HepG2 (cell line): ENCODE data around the gene MAN2A2. TPM values are rescaled to one million over a fixed set of nuclear protein-coding genes. Genes with fewer than 3 reads are reported as not detected.
A peak's percentile ranks its signal among the peaks of the same experiment; 100 is the strongest.

Experiments
- CEBPB ChIP-seq: IDR thresholded peaks from 2 replicates; pipeline ENCODE4 v1.6.1; 2011; ENCODE audit warnings: low read depth, low read length, improper control_type of control experiment, borderline replicate concordance
- HHEX ChIP-seq: IDR thresholded peaks from 2 replicates; pipeline ENCODE4 v1.6.1; 2016; ENCODE audit warnings: control low read depth
- HMG20B ChIP-seq: conservative IDR thresholded peaks from 2 replicates; pipeline ENCODE4 v1.6.1; 2016; ENCODE audit warnings: missing genetic modification reagents, missing compliant biosample characterization
- NFE2 ChIP-seq: sonication (generic); formaldehyde crosslinking; IDR thresholded peaks from 2 replicates; pipeline ENCODE4 v1.4.0; 2020; ENCODE audit warnings: missing genetic modification reagents
- NFRKB ChIP-seq: fragments of 450-650 bp; IDR thresholded peaks from 2 replicates; pipeline ENCODE4 v1.6.1; 2017
- PRPF4 ChIP-seq: fragments of 200-400 bp; formaldehyde crosslinking; IDR thresholded peaks from 2 replicates; pipeline ENCODE4 v1.6.1; 2016; ENCODE audit warnings: low read length, low read depth; ENCODE audit not compliant: poor library complexity, severe bottlenecking
- TOE1 ChIP-seq: sonication (generic); formaldehyde crosslinking; IDR thresholded peaks from 2 replicates; pipeline ENCODE4 v1.4.0; 2020; ENCODE audit warnings: mild to moderate bottlenecking, missing genetic modification reagents
- ZBTB7B ChIP-seq: sonication (generic); formaldehyde crosslinking; IDR thresholded peaks from 2 replicates; pipeline ENCODE4 v1.4.0; 2020; ENCODE audit warnings: missing genetic modification reagents
- ZFP37 ChIP-seq: sonication (generic); formaldehyde crosslinking; IDR thresholded peaks from 2 replicates; pipeline ENCODE4 v1.4.0; 2020; ENCODE audit warnings: missing genetic modification reagents, borderline replicate concordance
- ZSCAN12 ChIP-seq: sonication (generic); formaldehyde crosslinking; IDR thresholded peaks from 2 replicates; pipeline ENCODE4 v1.9.0; 2021; ENCODE audit warnings: mild to moderate bottlenecking, missing genetic modification reagents
- polyA plus RNA-seq, 8 experiments: library from polyadenylated mRNA; depleted of rRNA in 3 of 8; stranded (reverse) in 7 of 8; unstranded in 1 of 8; fragments of >200 nt; fragmentation: Illumina TruSeq in 4 of 8; extraction: Trizol in 4 of 8; gene quantifications; 2 replicates each; pipeline versions ENCODE4 v1.2.1 to v1.2.3, GENCODE V29; 2011 to 2016; ENCODE audit warnings: low read depth in 4 of 8, missing spikeins in 1 of 8, mixed read lengths in 1 of 8; ENCODE audit not compliant: insufficient read depth in 1 of 8
- total RNA-seq, 5 experiments: library from RNA; depleted of rRNA; stranded (reverse); fragments of >200 nt; fragmentation: Illumina TruSeq; extraction: Trizol; gene quantifications; 2 replicates each; pipeline ENCODE4 v1.2.3, GENCODE V29; 2016; ENCODE audit warnings: low read depth in 1 of 5
- TF ChIP-seq, protein P1 (sequence below), 2 experiments: fragments of 450-650 bp in 1 of 2; sonication (generic) in 1 of 2; formaldehyde crosslinking in 1 of 2; IDR thresholded peaks; 2 replicates each; pipeline versions ENCODE4 v1.6.1 to v1.8.0; 2016 to 2022; ENCODE audit warnings: antibody characterized with exemption in 1 of 2, mild to moderate bottlenecking in 1 of 2, missing genetic modification reagents in 1 of 2
- TF ChIP-seq, protein P2 (sequence below): sonication (generic); formaldehyde crosslinking; IDR thresholded peaks from 2 replicates; pipeline ENCODE4 v1.4.0; 2020; ENCODE audit warnings: missing genetic modification reagents, mild to moderate bottlenecking, borderline replicate concordance
- TF ChIP-seq, protein P3 (sequence below): IDR thresholded peaks from 2 replicates; pipeline ENCODE4 v1.6.1; 2016; ENCODE audit warnings: low read depth, control low read depth
- TF ChIP-seq, protein P4 (sequence below): sonication (generic); formaldehyde crosslinking; IDR thresholded peaks from 2 replicates; pipeline ENCODE4 v1.4.0; 2020; ENCODE audit warnings: low read depth, missing genetic modification reagents

The MAN2A2 gene
- total and polyA plus RNA-seq, 2 of the 13 experiments (the other 11 are each of a cell fraction or from before 2014, with no cell fraction given) = 17.5 to 51.5 TPM

DNA sequence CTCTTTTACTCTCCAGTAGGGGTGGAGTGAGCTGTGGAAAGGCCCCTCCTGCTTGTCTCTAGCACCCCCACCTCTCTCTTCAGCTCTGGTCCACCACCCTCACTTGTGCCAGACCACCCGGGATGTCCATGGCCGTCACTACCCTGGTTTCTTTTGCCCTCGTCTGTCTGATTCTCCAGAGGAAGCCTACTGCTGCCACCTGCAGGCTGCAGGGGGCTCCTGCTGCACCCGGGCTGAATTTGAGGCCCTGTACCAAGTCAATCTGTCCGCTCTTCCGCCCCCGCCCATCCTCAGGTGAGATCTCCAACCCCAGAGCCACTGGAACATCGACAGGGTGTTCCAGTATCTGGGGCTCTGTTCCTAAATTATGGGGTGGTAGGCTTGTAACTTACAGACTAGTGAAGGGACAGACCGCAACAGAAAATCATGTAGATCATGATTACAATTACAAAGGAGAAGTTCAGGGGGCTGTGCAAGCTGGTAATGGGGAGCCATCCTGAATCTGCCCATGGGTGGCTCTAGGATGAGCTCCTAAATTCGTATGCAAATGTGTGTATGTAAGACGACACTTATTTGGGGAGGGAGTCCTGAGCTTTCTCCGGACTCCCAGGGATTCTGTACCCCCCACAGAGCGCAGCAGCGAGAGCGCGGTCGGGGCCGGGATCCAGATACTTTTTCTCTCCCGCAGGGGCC is 31.3 kb downstream of the MAN2A2 start (continued):
- TF ChIP-seq, protein P1, sequence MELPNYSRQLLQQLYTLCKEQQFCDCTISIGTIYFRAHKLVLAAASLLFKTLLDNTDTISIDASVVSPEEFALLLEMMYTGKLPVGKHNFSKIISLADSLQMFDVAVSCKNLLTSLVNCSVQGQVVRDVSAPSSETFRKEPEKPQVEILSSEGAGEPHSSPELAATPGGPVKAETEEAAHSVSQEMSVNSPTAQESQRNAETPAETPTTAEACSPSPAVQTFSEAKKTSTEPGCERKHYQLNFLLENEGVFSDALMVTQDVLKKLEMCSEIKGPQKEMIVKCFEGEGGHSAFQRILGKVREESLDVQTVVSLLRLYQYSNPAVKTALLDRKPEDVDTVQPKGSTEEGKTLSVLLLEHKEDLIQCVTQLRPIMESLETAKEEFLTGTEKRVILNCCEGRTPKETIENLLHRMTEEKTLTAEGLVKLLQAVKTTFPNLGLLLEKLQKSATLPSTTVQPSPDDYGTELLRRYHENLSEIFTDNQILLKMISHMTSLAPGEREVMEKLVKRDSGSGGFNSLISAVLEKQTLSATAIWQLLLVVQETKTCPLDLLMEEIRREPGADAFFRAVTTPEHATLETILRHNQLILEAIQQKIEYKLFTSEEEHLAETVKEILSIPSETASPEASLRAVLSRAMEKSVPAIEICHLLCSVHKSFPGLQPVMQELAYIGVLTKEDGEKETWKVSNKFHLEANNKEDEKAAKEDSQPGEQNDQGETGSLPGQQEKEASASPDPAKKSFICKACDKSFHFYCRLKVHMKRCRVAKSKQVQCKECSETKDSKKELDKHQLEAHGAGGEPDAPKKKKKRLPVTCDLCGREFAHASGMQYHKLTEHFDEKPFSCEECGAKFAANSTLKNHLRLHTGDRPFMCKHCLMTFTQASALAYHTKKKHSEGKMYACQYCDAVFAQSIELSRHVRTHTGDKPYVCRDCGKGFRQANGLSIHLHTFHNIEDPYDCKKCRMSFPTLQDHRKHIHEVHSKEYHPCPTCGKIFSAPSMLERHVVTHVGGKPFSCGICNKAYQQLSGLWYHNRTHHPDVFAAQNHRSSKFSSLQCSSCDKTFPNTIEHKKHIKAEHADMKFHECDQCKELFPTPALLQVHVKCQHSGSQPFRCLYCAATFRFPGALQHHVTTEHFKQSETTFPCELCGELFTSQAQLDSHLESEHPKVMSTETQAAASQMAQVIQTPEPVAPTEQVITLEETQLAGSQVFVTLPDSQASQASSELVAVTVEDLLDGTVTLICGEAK (IDR thresholded peaks at IDR 0.05) = no peak
- TF ChIP-seq, protein P1 (CRISPR knock-in tag; IDR thresholded peaks at IDR 0.05) = no peak
- TF ChIP-seq, protein P2, sequence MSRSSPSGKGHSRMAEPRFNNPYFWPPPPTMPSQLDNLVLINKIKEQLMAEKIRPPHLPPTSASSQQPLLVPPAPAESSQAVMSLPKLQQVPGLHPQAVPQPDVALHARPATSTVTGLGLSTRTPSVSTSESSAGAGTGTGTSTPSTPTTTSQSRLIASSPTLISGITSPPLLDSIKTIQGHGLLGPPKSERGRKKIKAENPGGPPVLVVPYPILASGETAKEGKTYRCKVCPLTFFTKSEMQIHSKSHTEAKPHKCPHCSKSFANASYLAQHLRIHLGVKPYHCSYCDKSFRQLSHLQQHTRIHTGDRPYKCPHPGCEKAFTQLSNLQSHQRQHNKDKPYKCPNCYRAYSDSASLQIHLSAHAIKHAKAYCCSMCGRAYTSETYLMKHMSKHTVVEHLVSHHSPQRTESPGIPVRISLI (CRISPR knock-in tag) = no peak
- TF ChIP-seq ZSCAN12 (CRISPR knock-in tag) (0 out of 2 replicates have a peak, but pooled peaks have one; percentile 19), NFE2 (CRISPR knock-in tag) (no peak), CEBPB (no peak), ZFP37 (CRISPR knock-in tag) (no peak), HHEX (CRISPR knock-in tag) (no peak), HMG20B (CRISPR knock-in tag) (no peak), NFRKB (no peak), TOE1 (no peak), PRPF4 (no peak), ZBTB7B (no peak)
- TF ChIP-seq, protein P3, sequence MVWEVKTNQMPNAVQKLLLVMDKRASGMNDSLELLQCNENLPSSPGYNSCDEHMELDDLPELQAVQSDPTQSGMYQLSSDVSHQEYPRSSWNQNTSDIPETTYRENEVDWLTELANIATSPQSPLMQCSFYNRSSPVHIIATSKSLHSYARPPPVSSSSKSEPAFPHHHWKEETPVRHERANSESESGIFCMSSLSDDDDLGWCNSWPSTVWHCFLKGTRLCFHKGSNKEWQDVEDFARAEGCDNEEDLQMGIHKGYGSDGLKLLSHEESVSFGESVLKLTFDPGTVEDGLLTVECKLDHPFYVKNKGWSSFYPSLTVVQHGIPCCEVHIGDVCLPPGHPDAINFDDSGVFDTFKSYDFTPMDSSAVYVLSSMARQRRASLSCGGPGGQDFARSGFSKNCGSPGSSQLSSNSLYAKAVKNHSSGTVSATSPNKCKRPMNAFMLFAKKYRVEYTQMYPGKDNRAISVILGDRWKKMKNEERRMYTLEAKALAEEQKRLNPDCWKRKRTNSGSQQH = no peak
- TF ChIP-seq, protein P4, sequence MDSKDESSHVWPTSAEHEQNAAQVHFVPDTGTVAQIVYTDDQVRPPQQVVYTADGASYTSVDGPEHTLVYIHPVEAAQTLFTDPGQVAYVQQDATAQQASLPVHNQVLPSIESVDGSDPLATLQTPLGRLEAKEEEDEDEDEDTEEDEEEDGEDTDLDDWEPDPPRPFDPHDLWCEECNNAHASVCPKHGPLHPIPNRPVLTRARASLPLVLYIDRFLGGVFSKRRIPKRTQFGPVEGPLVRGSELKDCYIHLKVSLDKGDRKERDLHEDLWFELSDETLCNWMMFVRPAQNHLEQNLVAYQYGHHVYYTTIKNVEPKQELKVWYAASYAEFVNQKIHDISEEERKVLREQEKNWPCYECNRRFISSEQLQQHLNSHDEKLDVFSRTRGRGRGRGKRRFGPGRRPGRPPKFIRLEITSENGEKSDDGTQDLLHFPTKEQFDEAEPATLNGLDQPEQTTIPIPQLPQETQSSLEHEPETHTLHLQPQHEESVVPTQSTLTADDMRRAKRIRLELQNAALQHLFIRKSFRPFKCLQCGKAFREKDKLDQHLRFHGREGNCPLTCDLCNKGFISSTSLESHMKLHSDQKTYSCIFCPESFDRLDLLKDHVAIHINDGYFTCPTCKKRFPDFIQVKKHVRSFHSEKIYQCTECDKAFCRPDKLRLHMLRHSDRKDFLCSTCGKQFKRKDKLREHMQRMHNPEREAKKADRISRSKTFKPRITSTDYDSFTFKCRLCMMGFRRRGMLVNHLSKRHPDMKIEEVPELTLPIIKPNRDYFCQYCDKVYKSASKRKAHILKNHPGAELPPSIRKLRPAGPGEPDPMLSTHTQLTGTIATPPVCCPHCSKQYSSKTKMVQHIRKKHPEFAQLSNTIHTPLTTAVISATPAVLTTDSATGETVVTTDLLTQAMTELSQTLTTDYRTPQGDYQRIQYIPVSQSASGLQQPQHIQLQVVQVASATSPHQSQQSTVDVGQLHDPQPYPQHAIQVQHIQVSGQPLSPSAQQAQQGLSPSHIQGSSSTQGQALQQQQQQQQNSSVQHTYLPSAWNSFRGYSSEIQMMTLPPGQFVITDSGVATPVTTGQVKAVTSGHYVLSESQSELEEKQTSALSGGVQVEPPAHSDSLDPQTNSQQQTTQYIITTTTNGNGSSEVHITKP (CRISPR knock-in tag) = no peak
